Effector memory CD4-positive, alpha-beta T cell (primary cell): Measurements from ENCODE around the gene FANCC.

Experiments used
- DNase-seq, 3 donors: peaks; one replicate each; pipeline ENCODE4 v3.0.0-alpha.2; 2020
- H3K27ac ChIP-seq: 2 replicates; pipeline ENCODE4 v1.7.0; 2013; ENCODE audit warnings: mild to moderate bottlenecking, low read length, moderate library complexity; ENCODE audit not compliant: insufficient read depth, poor library complexity, severe bottlenecking
- H3K27me3 ChIP-seq: replicated peaks from 2 replicates; pipeline ENCODE4 v1.7.0; 2013; ENCODE audit warnings: mild to moderate bottlenecking, low read length; ENCODE audit not compliant: insufficient read depth, control insufficient read depth, poor library complexity, severe bottlenecking
- H3K36me3 ChIP-seq: 2 replicates; pipeline ENCODE4 v1.7.0; 2013; ENCODE audit warnings: mild to moderate bottlenecking, low read length, moderate library complexity; ENCODE audit not compliant: control insufficient read depth, insufficient read depth
- H3K4me1 ChIP-seq: 2 replicates; pipeline ENCODE4 v1.7.0; 2013; ENCODE audit warnings: low read length, mild to moderate bottlenecking; ENCODE audit not compliant: control insufficient read depth, insufficient read depth, poor library complexity, severe bottlenecking
- H3K4me3 ChIP-seq: 2 replicates; pipeline ENCODE4 v1.7.0; 2013; ENCODE audit warnings: low read length, low read depth, mild to moderate bottlenecking; ENCODE audit not compliant: insufficient read depth, poor library complexity, severe bottlenecking
- H3K9me3 ChIP-seq: 2 replicates; pipeline ENCODE4 v1.7.0; 2013; ENCODE audit warnings: mild to moderate bottlenecking, low read length, moderate library complexity; ENCODE audit not compliant: control insufficient read depth

FANCC gene

GRCh38 chr9:95202076-95202681 is 115.3 kb downstream of the FANCC start:
- no peaks in the 10 kb centered on the region for H3K9me3 ChIP-seq
- H3K36me3 ChIP-seq, result no peaks in the 10 kb centered on the region
- no peak overlapping the region for H3K4me3 ChIP-seq
- DNase-seq, result no peak
- no peaks in the 10 kb centered on the region for H3K4me1 ChIP-seq
- no peaks in the 10 kb centered on the region for H3K27me3 ChIP-seq
- no peak overlapping the region for H3K27ac ChIP-seq

GRCh38 chr9:95201206-95201605 is 116.3 kb downstream of the FANCC start:
- no peaks in the 10 kb centered on the region for H3K27me3 ChIP-seq
- no peak overlapping the region for H3K4me3 ChIP-seq
- no peak for DNase-seq
- no peak overlapping the region for H3K27ac ChIP-seq
- H3K4me1 ChIP-seq, result no peaks in the 10 kb centered on the region
- H3K36me3 ChIP-seq, result no peaks in the 10 kb centered on the region
- H3K9me3 ChIP-seq, result no peaks in the 10 kb centered on the region

DNA sequence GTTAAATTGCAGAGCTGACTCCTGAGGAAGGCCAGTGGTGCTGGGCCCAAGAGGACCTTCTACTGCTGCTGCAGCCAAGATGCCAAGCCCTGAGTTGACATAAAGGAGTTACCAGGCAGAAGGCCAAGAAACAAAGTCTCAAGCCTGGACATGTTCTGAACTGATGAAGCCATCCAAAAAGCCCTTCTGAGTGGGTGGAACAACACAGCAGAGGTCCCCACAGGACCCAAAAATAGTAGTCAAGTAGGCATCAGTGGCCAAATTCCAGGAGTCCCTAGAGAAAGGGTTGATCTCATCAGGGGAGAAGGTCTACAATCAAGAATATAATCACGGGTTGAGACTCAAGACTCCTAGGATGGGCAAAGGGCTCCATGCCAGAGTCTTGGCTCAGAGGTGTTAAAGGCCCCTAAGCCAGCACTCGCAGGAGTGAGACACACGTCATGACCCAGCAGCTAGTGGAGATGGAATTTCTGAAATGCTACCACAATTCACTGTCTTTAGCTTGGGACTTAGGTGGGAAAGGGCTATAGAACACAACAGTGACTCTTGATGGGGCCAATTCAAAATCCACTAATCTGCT is 119.7 kb downstream of the FANCC start:
- Histone ChIP-seq H3K9me3 (no peaks in the 10 kb centered on the region), H3K27ac (no peak overlapping the region), H3K4me1 (no peaks in the 10 kb centered on the region), H3K4me3 (no peak overlapping the region), H3K27me3 (no peaks in the 10 kb centered on the region), H3K36me3 (no peaks in the 10 kb centered on the region)
- DNase-seq, result no peak

DNA sequence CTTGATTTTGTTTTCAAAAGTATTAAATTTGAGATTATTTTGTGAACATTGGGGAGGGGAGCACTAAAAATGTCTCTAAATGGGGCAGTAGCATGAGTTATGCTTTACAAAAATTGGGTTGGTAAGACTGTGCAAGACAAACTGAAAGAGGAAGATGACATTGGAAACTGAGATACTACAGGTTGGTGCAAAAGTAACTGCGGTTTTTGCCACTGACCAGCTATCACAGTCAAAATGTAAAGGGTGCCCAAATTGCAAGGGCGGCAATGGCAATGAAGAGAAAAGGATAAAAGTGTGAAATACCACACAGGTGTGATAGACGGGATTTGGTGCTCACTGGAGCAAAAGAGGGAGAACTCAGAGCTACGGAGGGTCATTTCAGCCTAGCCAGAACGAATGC is 124.0 kb downstream of the FANCC start:
- Histone ChIP-seq H3K9me3 (no peaks in the 10 kb centered on the region), H3K4me1 (no peaks in the 10 kb centered on the region), H3K27ac (no peak overlapping the region), H3K27me3 (no peaks in the 10 kb centered on the region), H3K4me3 (no peak overlapping the region), H3K36me3 (no peaks in the 10 kb centered on the region)
- no peak for DNase-seq

GRCh38 chr9:95193067-95193466 is 124.4 kb downstream of the FANCC start:
- Histone ChIP-seq H3K27ac (no peak overlapping the region), H3K27me3 (no peaks in the 10 kb centered on the region)
- DNase-seq, result no peak

DNA sequence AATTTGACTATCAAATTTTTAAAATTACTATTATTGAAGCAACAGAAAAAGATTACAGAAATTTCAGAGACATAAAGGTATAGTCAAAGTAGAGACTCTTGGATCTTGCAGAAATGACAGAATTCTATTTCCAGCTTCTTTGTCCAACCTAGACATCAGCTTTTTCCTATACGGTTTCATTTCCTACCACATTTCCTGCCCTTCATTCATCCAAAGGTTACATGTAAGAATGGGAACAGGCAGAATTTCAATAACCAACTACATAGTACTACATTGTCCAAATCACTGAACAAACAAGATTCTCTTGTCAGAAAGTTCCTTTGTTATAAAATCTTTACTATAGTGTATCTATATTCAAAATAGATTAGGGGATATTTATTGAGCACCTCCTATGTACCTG is 124.9 kb downstream of the FANCC start:
- Histone ChIP-seq H3K36me3 (no peaks in the 10 kb centered on the region), H3K4me1 (no peaks in the 10 kb centered on the region), H3K27ac (no peak overlapping the region), H3K4me3 (no peak overlapping the region), H3K27me3 (no peaks in the 10 kb centered on the region), H3K9me3 (no peaks in the 10 kb centered on the region)
- DNase-seq, result no peak

More at GRCh38 chr9:95193067-95193466, 124.4 kb downstream of the FANCC start:
- Histone ChIP-seq H3K36me3 (no peaks in the 10 kb centered on the region), H3K4me3 (no peak overlapping the region), H3K4me1 (no peaks in the 10 kb centered on the region), H3K9me3 (no peaks in the 10 kb centered on the region)

DNA sequence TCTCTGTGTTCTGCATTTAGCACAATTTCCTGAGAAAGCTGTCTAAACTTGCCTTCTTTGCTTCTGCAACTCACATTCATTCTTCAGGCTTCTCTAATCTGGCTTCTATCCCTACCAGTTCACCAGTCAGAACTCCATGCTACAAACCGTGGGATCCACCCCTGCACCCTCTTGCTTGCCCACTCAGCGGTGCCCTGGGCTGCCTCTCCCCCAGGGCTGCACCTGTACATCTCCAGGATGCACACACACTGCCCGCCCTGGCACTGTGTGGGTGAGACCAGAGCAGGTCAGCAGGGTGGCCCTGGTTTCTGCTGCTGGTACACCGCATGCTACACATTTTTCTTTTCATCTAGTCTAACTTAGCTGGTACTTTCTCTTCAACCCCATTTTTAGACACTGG is 127.1 kb downstream of the FANCC start:
- Histone ChIP-seq H3K27me3 (no peaks in the 10 kb centered on the region), H3K27ac (no peak overlapping the region), H3K36me3 (no peaks in the 10 kb centered on the region), H3K4me1 (no peaks in the 10 kb centered on the region), H3K9me3 (no peaks in the 10 kb centered on the region), H3K4me3 (no peak overlapping the region)
- no peak for DNase-seq

DNA sequence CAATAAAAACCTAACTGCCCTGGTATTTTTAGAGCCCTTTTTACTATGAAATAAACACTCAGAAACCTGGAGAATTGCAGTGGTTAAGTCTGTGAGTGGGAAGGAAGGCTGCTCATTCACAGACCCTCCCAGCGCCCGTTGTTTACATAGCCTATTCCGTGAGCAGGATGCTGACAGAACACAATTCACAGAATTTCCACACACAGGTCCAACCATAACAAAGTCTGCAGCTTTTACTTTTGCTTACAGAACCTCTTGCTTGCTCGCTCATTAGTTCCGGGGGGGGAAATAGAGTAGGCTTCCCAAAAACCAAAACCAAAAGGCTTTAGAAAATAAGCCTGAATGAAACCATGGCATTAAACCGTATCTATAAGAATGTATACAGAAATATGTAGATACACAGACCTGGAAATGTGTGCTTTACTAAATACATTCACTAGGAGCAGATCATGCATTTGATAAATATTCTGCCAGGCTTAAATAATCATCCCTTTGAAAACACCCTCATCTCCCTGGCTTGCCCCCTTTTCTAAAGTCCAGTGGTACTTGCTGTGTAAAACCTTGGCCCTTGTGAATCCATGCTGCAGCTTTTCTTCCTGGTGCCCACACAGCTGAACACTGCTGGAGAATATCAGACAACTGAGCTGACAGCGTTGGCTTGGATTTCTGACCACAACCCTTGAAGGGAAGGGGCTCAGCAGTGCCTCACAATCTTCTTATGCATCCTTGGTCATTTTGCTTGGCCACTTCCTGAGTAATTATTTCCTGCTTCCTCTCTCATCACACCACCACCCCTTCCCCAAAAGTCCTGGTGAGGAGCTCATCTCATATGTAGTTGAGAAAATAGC is 128.0 kb downstream of the FANCC start:
- Histone ChIP-seq H3K27me3 (no peaks in the 10 kb centered on the region), H3K4me1 (no peaks in the 10 kb centered on the region), H3K36me3 (no peaks in the 10 kb centered on the region), H3K4me3 (no peak overlapping the region), H3K9me3 (no peaks in the 10 kb centered on the region), H3K27ac (no peak overlapping the region)
- DNase-seq, result no peak

GRCh38 chr9:95188459-95188858 is 129.1 kb downstream of the FANCC start:
- Histone ChIP-seq H3K27ac (no peak overlapping the region), H3K4me1 (no peaks in the 10 kb centered on the region), H3K4me3 (no peak overlapping the region), H3K9me3 (no peaks in the 10 kb centered on the region), H3K27me3 (no peaks in the 10 kb centered on the region), H3K36me3 (no peaks in the 10 kb centered on the region)
- DNase-seq, result no peak

DNA sequence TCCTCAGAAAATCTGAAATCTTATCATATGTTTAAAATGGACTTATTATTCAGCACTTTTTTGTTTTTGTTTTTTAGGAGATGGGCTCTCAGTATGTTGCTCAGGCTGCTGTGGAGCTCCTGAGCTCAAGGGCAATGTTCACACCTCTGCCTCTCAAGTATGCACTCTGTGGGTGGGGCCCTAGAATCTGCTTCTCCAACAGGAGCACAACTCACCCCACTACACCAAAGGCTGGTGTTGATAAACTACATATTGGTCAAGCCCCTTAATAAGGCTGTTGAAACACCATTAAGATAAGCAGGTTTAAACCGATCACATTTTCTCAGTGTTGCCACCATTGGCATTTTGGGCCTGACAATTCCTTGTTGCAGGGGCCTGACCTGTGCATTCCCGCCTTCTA is 131.6 kb downstream of the FANCC start:
- no peaks in the 10 kb centered on the region for H3K9me3 ChIP-seq
- H3K27ac ChIP-seq, result no peak overlapping the region
- H3K4me3 ChIP-seq, result no peak overlapping the region
- H3K36me3 ChIP-seq, result no peaks in the 10 kb centered on the region
- H3K27me3 ChIP-seq, result no peaks in the 10 kb centered on the region
- no peak for DNase-seq
- H3K4me1 ChIP-seq, result no peaks in the 10 kb centered on the region
